GM21786 (cell line): ENCODE results near the gene PRRC2C.
"Not testable (repeated sequence)": the region's sequence is repeated elsewhere in the genome, so short reads cannot be mapped to it uniquely, and the experiment has no call there.

Source experiments
- ATAC-seq: cut with Tn5 transposase; IDR thresholded peaks from one replicate; pipeline ENCODE4 v1.9.1; 2021; ENCODE audit not compliant: unreplicated experiment

PRRC2C gene

GRCh38 chr1:171582589-171582988 lies 97.3 kb downstream of the PRRC2C start:
- no peak for ATAC-seq

GRCh38 chr1:171583591-171584201 lies 98.4 kb downstream of the PRRC2C start:
- ATAC-seq, result no peak

- ATAC-seq, result no peak
Measured at GRCh38 chr1:171585715-171586114, 100.4 kb downstream of the PRRC2C start.

- no peak for ATAC-seq
Measured at GRCh38 chr1:171588230-171588629, 102.9 kb downstream of the PRRC2C start.

- no peak for ATAC-seq
Measured at GRCh38 chr1:171590022-171590421, 104.7 kb downstream of the PRRC2C start.

GRCh38 chr1:171595324-171595723 lies 110.0 kb downstream of the PRRC2C start:
- peak; percentile 66 for ATAC-seq

GRCh38 chr1:171596119-171596518 lies 110.8 kb downstream of the PRRC2C start:
- ATAC-seq, result no peak

GRCh38 chr1:171596705-171597104 lies 111.4 kb downstream of the PRRC2C start:
- ATAC-seq, result no peak

GRCh38 chr1:171597203-171597602 lies 111.9 kb downstream of the PRRC2C start:
- no peak for ATAC-seq

DNA sequence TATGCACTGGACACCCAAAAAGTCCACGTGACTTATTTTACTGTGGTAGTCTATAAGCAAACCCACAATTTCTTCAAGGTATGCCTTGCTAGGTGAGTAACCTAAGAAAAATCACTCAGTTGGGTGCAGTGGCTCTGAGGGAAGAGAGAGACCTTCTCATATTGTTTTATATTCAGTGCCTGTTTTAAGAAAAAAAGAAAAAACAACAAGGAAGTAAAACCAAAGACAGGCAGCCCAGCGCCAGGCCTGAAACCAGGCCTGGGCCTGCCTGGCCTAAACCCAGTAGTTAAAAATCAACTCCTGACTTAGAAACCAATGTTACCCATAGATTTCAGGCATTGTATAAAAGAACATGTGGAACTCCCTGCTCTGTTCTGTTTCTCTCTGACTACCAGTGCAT lies 115.0 kb downstream of the PRRC2C start:
- ATAC-seq, result not testable (repeated sequence)

DNA sequence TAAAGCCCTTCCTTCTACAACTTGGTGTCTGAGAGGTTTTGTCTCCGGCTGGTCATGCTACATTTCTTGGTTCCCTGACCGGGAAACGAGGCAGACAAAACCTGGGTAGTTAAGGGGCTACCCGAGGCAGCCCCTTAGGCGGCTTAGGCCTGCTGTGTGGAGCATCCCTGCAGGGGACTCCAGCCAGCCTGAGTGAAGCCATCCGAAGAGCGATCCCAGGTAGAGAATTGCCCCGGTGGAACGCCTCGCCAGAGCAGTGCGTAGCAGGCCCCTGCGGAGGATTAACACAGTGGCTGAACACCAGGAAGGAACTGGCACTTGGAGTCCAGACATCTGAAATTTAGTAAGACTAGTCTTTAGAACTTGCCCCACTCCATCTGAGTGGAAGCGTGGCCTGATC lies 115.5 kb downstream of the PRRC2C start:
- no peak for ATAC-seq

DNA sequence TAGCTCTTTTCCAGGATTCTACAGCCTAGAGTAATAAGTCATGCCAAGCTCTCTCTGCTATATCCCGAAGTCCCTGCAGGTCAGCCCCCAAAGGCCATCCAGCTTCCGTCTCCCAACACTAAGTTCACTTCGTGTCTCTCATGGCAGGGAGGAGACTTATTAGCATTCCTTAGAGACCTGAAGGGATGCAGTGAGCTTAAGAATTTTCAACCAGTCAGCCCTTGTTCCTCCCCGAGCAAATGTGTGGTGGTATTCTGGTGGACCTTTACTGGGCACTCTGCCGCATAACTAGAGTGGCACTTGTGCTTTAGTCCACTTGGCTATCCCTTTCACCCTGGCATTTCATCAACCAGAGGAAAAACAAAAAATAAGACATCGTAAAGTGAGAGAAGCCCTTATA lies 117.7 kb downstream of the PRRC2C start:
- ATAC-seq, result not testable (repeated sequence)

DNA sequence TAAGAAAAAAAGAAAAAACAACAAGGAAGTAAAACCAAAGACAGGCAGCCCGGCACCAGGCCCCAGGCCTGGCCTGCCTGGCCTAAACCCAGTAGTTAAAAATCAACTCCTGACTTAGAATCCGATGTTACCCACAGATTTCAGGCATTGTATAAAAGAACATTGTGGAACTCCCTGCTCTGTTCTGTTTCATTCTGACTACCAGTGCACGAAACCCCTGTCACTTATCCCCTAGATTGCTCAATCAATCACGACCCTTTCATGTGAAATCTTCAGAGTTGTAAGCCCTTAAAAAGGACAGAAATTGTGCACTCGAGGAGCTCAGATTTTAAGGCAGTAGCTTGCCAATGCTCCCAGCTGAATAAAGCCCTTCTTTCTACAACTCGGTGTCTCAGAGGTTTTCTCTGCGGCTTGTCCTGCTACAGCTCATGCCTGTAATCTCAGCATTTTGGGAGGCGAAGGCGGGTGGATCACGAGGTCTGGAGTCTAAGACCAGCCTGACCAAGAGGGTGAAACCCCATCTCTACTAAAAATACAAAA lies 121.1 kb downstream of the PRRC2C start:
- peak; percentile 59 for ATAC-seq

GRCh38 chr1:171610385-171610784 lies 125.1 kb downstream of the PRRC2C start:
- peak; percentile 49 for ATAC-seq

DNA sequence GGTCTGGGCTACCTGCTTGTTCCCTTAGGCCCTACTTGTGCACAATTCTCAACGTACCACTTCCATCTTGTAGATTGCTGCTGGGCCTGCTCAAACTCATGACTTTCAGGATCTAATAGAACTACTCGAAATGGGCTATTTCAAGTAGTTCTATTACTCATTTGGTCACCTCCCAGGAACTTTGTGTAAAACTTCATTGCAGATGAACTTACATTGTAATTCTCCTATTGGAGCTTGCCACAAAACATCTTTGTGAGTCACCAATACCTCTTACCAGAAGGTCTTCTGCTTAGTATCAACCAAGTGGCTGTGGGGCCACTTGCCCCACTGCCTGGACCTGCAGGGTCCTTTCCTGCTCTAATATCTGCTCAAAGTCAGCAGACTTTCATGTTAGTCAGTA lies 126.0 kb downstream of the PRRC2C start:
- ATAC-seq, result no peak

DNA sequence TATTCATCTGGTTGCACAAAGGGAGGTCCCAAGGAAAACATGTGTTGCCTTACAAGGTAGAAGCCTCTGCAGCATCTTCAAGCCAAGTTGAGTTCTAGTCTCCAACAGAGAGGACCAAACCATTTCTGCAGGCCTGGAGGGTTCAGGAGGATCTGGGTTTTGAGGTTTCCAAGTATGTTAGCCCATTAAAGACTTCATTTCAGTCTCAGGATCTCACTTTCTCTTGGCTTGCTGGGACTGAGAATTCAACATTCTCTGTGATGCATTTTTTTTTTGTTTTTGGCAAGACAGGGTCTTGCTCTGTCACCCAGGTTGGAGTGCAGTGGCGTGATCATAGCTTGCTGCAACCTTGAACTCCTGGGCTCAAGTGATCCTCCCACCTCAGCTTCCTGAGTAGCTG lies 128.0 kb downstream of the PRRC2C start:
- no peak for ATAC-seq

- peak; percentile 48 for ATAC-seq
Measured at GRCh38 chr1:171615122-171615906, 130.0 kb downstream of the PRRC2C start.

GRCh38 chr1:171616586-171616985 lies 131.3 kb downstream of the PRRC2C start:
- no peak for ATAC-seq

DNA sequence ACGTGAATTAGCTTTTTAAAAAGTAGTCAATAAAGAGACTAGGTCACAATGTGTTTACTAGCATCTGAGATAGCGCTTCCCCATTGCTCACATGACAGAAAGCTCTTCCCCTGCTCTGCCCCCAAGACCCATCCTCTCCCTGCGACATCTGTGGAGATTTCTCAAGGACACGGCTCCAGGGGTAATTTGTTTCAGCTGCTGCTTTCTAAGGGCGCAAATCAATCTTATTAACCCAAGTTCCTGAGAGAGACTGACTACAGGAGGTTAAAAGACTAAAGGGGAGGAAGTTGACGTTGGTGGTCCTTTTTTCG lies 136.8 kb downstream of the PRRC2C start, which contains the start of gene MYOCOS:
Gene MYOCOS, plus strand, starts transcription at position 92 of the 311 bp plus-strand sequence. CDS start 1,641 bp downstream, outside the sequence.
- ATAC-seq, result no peak

DNA sequence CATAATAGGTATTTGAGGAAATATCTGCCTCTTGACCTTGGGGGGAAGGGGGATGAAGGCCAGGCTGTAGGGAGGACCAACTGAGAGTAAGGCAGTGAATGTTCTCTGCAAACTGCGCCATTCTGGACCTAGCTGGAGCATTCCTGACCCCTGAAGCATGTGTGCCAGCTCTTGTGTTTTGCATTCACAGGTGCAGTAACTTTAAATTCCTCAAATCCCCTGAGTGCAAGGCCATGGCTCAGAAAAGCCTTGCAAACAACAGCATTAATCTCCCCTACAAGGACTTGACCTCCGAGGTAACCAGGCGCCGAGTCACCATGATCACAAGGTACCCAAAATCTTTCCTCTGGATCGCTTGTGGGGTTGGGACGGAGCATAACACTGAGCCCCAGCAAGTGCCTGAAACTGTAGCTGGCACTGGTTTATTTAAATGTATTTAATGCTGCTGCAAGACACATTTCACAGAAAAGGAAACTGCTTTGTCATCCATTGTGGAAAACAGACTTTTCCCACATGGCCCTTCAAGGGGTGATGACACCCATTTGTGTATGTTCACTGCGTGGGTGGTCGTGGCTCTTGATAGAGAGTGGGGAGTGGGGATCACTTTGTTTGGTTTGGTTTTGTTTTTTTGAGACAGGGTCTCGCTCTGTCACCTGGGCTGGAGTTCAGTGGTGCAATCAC lies 138.5 kb downstream of the PRRC2C start:
- no peak for ATAC-seq

GRCh38 chr1:171625225-171625624 lies 139.9 kb downstream of the PRRC2C start:
- ATAC-seq, result no peak

DNA sequence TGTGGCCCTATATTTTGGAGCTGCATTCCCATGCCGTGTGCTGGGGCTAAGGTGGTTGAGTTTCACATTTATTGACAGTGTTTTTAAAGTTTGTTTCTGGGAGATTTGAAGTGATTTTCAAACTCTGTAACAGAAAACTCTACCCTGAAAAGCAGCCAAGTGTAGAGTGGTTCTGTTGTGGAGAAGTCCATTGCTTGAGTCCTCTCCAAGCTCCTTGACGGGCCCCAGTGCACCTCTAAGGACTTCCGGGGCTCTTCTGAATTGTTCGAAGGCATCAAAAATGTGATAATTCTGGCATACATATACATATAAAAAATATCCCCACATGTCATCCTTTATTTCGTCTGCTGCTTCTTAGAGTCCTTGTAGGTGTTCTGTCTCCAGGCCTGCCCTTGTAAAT lies 141.7 kb downstream of the PRRC2C start:
- ATAC-seq, result no peak
